Measurements from ENCODE around the gene PRKRA.

PRKRA gene

GRCh38 chr2:178450774-178451525 is at the start of gene PRKRA, which contains the start of gene PJVK:
TSS of gene PRKRA (minus strand) at chr2:178451175. CDS start at chr2:178451030, 145 bp downstream.
TSS of gene PJVK (plus strand) at chr2:178451378. CDS start at chr2:178453410, 2,032 bp downstream.
- H3K27me3 ChIP-seq (ENCODE audit: insufficient read depth, low read length) = no peaks in the 10 kb centered on the region
- peak within 1 kb of the TSS; percentile 98 for H2AFZ ChIP-seq (ENCODE audit: low read length, unreplicated experiment)
- peaks cover 28% of the 10 kb centered on the region for H3K79me2 ChIP-seq (ENCODE audit: control insufficient read depth, insufficient read depth, low read length, unreplicated experiment)
- H3K27ac ChIP-seq (ENCODE audit: low read depth, low read length) = peak within 1 kb of the TSS; percentile 83
- H3K4me3 ChIP-seq (ENCODE audit: low read depth, low read length) = peak within 1 kb of the TSS; percentile 82
- peaks cover 13% of the 10 kb centered on the region for H3K4me1 ChIP-seq (ENCODE audit: control insufficient read depth, insufficient read depth, low read length, unreplicated experiment)
- H3K36me3 ChIP-seq (ENCODE audit: insufficient read depth, low read length) = peaks cover 4% of the 10 kb centered on the region; the same call in 1 of the 2 replicates

DNA sequence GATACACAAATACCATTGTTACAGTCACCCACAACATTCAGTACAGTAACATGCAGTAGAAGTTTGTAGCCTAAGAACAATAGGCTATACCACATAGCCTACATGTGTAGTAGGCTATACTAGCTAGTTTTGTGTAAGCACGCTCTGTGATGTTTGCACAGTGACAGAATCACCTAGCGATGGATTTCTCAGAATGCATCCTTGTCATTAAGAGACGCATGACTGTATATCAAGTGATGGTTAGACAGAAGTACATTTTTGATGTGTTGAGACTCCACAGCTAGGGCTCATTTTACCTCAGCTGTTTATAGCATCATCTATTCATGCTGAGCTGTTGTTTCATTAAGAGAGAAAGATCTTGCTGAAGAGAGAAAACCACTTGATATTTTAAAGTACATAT is 48.7 kb upstream of the PRKRA start:
- H3K36me3 ChIP-seq (ENCODE audit: insufficient read depth, low read length) = peaks cover 36% of the 10 kb centered on the region
- no peak overlapping the region for H3K4me3 ChIP-seq (ENCODE audit: low read depth, low read length)
- no peak overlapping the region for H3K27ac ChIP-seq (ENCODE audit: low read depth, low read length)

GRCh38 chr2:178498137-178498536 is 47.2 kb upstream of the PRKRA start:
- Histone ChIP-seq H3K36me3 (ENCODE audit: insufficient read depth, low read length) (peaks cover 43% of the 10 kb centered on the region), H3K27ac (ENCODE audit: low read depth, low read length) (no peak overlapping the region), H3K27me3 (ENCODE audit: insufficient read depth, low read length) (no peaks in the 10 kb centered on the region)

More for the DNA sequence above, 48.7 kb upstream of the PRKRA start:
- Histone ChIP-seq H2AFZ (ENCODE audit: low read length, unreplicated experiment) (no peak overlapping the region), H3K27me3 (ENCODE audit: insufficient read depth, low read length) (no peaks in the 10 kb centered on the region), H3K4me1 (ENCODE audit: control insufficient read depth, insufficient read depth, low read length, unreplicated experiment) (no peaks in the 10 kb centered on the region), H3K79me2 (ENCODE audit: control insufficient read depth, insufficient read depth, low read length, unreplicated experiment) (no peaks in the 10 kb centered on the region)

DNA sequence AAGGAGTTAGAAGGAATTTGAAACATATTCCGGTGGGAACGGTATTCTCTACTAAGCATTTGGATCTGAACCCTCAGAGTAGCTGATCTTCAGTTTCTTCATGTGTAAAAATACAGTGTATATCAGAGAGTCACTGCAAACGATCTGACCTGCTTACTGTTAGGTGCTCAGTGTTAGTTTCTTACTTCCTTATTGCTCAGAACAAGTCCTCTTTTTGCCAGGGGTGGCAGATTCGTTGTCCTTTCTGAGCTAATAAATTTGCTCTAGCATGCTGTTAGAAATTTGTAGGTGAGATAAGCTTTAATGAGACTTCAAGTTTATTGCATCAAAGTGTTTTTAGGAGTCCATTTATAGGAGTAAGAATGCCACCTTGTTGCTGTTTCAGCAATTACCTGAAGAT is 45.1 kb upstream of the PRKRA start:
- H3K4me3 ChIP-seq (ENCODE audit: low read depth, low read length) = no peak overlapping the region
- H3K4me1 ChIP-seq (ENCODE audit: control insufficient read depth, insufficient read depth, low read length, unreplicated experiment) = no peaks in the 10 kb centered on the region
- H3K27ac ChIP-seq (ENCODE audit: low read depth, low read length) = no peak overlapping the region
- H3K79me2 ChIP-seq (ENCODE audit: control insufficient read depth, insufficient read depth, low read length, unreplicated experiment) = no peaks in the 10 kb centered on the region
- H3K36me3 ChIP-seq (ENCODE audit: insufficient read depth, low read length) = peaks cover 34% of the 10 kb centered on the region
- no peak overlapping the region for H2AFZ ChIP-seq (ENCODE audit: low read length, unreplicated experiment)
- no peaks in the 10 kb centered on the region for H3K27me3 ChIP-seq (ENCODE audit: insufficient read depth, low read length)

More at GRCh38 chr2:178498137-178498536, 47.2 kb upstream of the PRKRA start:
- no peaks in the 10 kb centered on the region for H3K4me1 ChIP-seq (ENCODE audit: control insufficient read depth, insufficient read depth, low read length, unreplicated experiment)
- H2AFZ ChIP-seq (ENCODE audit: low read length, unreplicated experiment) = no peak overlapping the region
- no peak overlapping the region for H3K4me3 ChIP-seq (ENCODE audit: low read depth, low read length)
- H3K79me2 ChIP-seq (ENCODE audit: control insufficient read depth, insufficient read depth, low read length, unreplicated experiment) = no peaks in the 10 kb centered on the region

GRCh38 chr2:178491612-178492011 is 40.6 kb upstream of the PRKRA start:
- no peaks in the 10 kb centered on the region for H3K27me3 ChIP-seq (ENCODE audit: insufficient read depth, low read length)
- no peak overlapping the region for H3K27ac ChIP-seq (ENCODE audit: low read depth, low read length)
- peaks cover 28% of the 10 kb centered on the region for H3K36me3 ChIP-seq (ENCODE audit: insufficient read depth, low read length)
- no peaks in the 10 kb centered on the region for H3K4me1 ChIP-seq (ENCODE audit: control insufficient read depth, insufficient read depth, low read length, unreplicated experiment)
- H2AFZ ChIP-seq (ENCODE audit: low read length, unreplicated experiment) = no peak overlapping the region
- no peak overlapping the region for H3K4me3 ChIP-seq (ENCODE audit: low read depth, low read length)
- H3K79me2 ChIP-seq (ENCODE audit: control insufficient read depth, insufficient read depth, low read length, unreplicated experiment) = peaks cover 8% of the 10 kb centered on the region

- Histone ChIP-seq H3K4me3 (ENCODE audit: low read depth, low read length) (no peak overlapping the region), H3K27ac (ENCODE audit: low read depth, low read length) (no peak overlapping the region), H2AFZ (ENCODE audit: low read length, unreplicated experiment) (no peak overlapping the region), H3K27me3 (ENCODE audit: insufficient read depth, low read length) (no peaks in the 10 kb centered on the region), H3K4me1 (ENCODE audit: control insufficient read depth, insufficient read depth, low read length, unreplicated experiment) (peaks cover 32% of the 10 kb centered on the region), H3K79me2 (ENCODE audit: control insufficient read depth, insufficient read depth, low read length, unreplicated experiment) (peaks cover 56% of the 10 kb centered on the region), H3K36me3 (ENCODE audit: insufficient read depth, low read length) (peaks cover 16% of the 10 kb centered on the region; the same call in 1 of the 2 replicates)
Observed at GRCh38 chr2:178485356-178485755, 34.4 kb upstream of the PRKRA start.

DNA sequence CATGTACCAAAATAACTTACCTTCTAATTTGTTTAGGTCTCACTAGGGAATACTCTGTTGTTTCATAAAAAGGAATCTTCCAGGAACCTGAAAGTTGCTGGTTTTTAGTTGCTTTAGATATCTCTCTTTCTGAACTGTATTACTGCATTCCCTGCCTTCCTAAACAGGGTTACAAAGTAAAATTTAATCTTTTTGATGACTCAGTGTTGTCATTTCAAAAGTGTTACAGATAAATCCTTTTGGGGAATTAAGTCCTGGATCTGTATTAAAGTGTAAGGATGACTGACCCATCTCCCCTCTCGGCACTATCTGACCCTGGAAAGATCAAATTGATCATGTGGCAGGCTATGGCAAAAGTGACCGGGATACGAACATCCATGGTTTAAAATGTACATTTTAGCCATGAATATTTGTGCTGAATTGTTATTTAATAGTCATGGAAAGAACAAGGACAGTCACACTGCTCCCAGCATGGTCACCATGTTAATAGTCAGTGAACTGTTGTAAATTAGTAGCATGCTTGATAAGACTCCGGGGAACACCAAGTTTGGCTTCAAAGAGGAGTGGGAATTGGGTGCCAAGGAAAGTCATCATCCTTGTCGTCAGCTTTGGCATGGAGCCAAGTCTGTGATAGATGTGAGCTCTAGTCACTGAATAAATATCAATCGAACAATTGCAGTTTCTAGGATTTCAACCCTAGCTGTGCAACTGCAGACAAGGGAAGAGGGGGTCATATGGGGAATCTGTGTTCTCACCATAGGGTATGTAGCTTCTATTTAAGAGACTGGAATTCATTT is 33.5 kb upstream of the PRKRA start:
- Histone ChIP-seq H3K4me3 (ENCODE audit: low read depth, low read length) (peak overlapping the region; percentile 53), H3K27me3 (ENCODE audit: insufficient read depth, low read length) (no peaks in the 10 kb centered on the region), H2AFZ (ENCODE audit: low read length, unreplicated experiment) (no peak overlapping the region), H3K4me1 (ENCODE audit: control insufficient read depth, insufficient read depth, low read length, unreplicated experiment) (peaks cover 36% of the 10 kb centered on the region), H3K36me3 (ENCODE audit: insufficient read depth, low read length) (peaks cover 10% of the 10 kb centered on the region; the same call in 1 of the 2 replicates), H3K27ac (ENCODE audit: low read depth, low read length) (peak overlapping the region; percentile 45), H3K79me2 (ENCODE audit: control insufficient read depth, insufficient read depth, low read length, unreplicated experiment) (peaks cover 56% of the 10 kb centered on the region)

- Histone ChIP-seq H3K4me1 (ENCODE audit: control insufficient read depth, insufficient read depth, low read length, unreplicated experiment) (peaks cover 39% of the 10 kb centered on the region), H3K79me2 (ENCODE audit: control insufficient read depth, insufficient read depth, low read length, unreplicated experiment) (peaks cover 56% of the 10 kb centered on the region), H3K27me3 (ENCODE audit: insufficient read depth, low read length) (no peaks in the 10 kb centered on the region), H3K4me3 (ENCODE audit: low read depth, low read length) (peak overlapping the region; percentile 89; the same call in 1 of the 2 replicates), H3K27ac (ENCODE audit: low read depth, low read length) (no peak overlapping the region), H3K36me3 (ENCODE audit: insufficient read depth, low read length) (peaks cover 10% of the 10 kb centered on the region; the same call in 1 of the 2 replicates), H2AFZ (ENCODE audit: low read length, unreplicated experiment) (no peak overlapping the region)
Observed at GRCh38 chr2:178482437-178482836, 31.5 kb upstream of the PRKRA start.

GRCh38 chr2:178480227-178481181 is 29.5 kb upstream of the PRKRA start, which contains the start of gene PLEKHA3:
TSS of gene PLEKHA3 (plus strand) at chr2:178480457. CDS start at chr2:178480870, 413 bp downstream.
- Histone ChIP-seq H3K27me3 (ENCODE audit: insufficient read depth, low read length) (no peaks in the 10 kb centered on the region), H3K4me3 (ENCODE audit: low read depth, low read length) (peak within 1 kb of the TSS; percentile 89), H3K79me2 (ENCODE audit: control insufficient read depth, insufficient read depth, low read length, unreplicated experiment) (peaks cover 55% of the 10 kb centered on the region), H3K27ac (ENCODE audit: low read depth, low read length) (peak within 1 kb of the TSS; percentile 75), H2AFZ (ENCODE audit: low read length, unreplicated experiment) (peak within 1 kb of the TSS; percentile 82), H3K36me3 (ENCODE audit: insufficient read depth, low read length) (no peaks in the 10 kb centered on the region), H3K4me1 (ENCODE audit: control insufficient read depth, insufficient read depth, low read length, unreplicated experiment) (peaks cover 41% of the 10 kb centered on the region)
